ENCODE data around the gene ANKRD12. TPM values are rescaled to one million over a fixed set of nuclear protein-coding genes. Genes with fewer than 3 reads are reported as not detected.

The ANKRD12 gene
- total RNA-seq, 1 experiment from 2014 or later, result 19.1 TPM

GRCh38 chr18:9285604-9286003 is 149.0 kb downstream of the ANKRD12 start:
- no peaks in the 10 kb centered on the region for H3K79me2 ChIP-seq (ENCODE audit: low read length)
- H3K4me3 ChIP-seq (ENCODE audit: low read length), result no peak overlapping the region
- no peak overlapping the region for H3K27ac ChIP-seq (ENCODE audit: low read length)
- H3K9me2 ChIP-seq (replicated peaks; ENCODE audit: low read length), result no peaks in the 10 kb centered on the region
- no peak overlapping the region for H2AFZ ChIP-seq (ENCODE audit: low read length)
- no peak overlapping the region for H3K9ac ChIP-seq (ENCODE audit: low read length)
- no TSS peak for BruUV-seq (replicated peaks)
- DNase-seq, result no peak
- ATAC-seq, result no peak
- H3K4me1 ChIP-seq (ENCODE audit: insufficient read depth, low read length), result peaks cover 6% of the 10 kb centered on the region
- no peaks in the 10 kb centered on the region for H4K20me1 ChIP-seq (ENCODE audit: low read length)
- no peaks in the 10 kb centered on the region for H3F3A ChIP-seq (ENCODE audit: low read length, unreplicated experiment)
- H3K4me2 ChIP-seq (ENCODE audit: low read length), result no peak overlapping the region
- no peaks in the 10 kb centered on the region for H3K9me3 ChIP-seq (ENCODE audit: low read length)
- H3K36me3 ChIP-seq (ENCODE audit: low read depth, low read length), result 0 out of 2 replicates have a peak, but pooled peaks cover 2% of the 10 kb centered on the region
- H3K27me3 ChIP-seq (ENCODE audit: low read length), result no peaks in the 10 kb centered on the region
- intact Hi-C loops (cut with micrococcal nuclease), result loop anchor here (2.0 to 5.0 kb wide), 2 partner anchors 43 to 222 kb away; no protein-coding TSS in a partner anchor
- ChIA-PET POLR2A (ENCODE audit: unreplicated experiment) (no interaction called here), CTCF (no interaction called here)
- TF ChIP-seq, protein P1, sequence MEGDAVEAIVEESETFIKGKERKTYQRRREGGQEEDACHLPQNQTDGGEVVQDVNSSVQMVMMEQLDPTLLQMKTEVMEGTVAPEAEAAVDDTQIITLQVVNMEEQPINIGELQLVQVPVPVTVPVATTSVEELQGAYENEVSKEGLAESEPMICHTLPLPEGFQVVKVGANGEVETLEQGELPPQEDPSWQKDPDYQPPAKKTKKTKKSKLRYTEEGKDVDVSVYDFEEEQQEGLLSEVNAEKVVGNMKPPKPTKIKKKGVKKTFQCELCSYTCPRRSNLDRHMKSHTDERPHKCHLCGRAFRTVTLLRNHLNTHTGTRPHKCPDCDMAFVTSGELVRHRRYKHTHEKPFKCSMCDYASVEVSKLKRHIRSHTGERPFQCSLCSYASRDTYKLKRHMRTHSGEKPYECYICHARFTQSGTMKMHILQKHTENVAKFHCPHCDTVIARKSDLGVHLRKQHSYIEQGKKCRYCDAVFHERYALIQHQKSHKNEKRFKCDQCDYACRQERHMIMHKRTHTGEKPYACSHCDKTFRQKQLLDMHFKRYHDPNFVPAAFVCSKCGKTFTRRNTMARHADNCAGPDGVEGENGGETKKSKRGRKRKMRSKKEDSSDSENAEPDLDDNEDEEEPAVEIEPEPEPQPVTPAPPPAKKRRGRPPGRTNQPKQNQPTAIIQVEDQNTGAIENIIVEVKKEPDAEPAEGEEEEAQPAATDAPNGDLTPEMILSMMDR (conservative IDR thresholded peaks at IDR 0.05; ENCODE audit: low read depth, low read length), result no peak
- TF ChIP-seq EZH2phosphoT487 (IDR thresholded peaks at IDR 0.05; ENCODE audit: borderline replicate concordance, low read length) (no peak), EZH2 (IDR thresholded peaks at IDR 0.05; ENCODE audit: low read length, unreplicated experiment) (no peak)

- no TSS peak for BruUV-seq (replicated peaks)
- no peaks in the 10 kb centered on the region for H3K27me3 ChIP-seq (ENCODE audit: low read length)
- no peaks in the 10 kb centered on the region for H3K36me3 ChIP-seq (ENCODE audit: low read depth, low read length)
- H3F3A ChIP-seq (ENCODE audit: low read length, unreplicated experiment), result no peaks in the 10 kb centered on the region
- H3K27ac ChIP-seq (ENCODE audit: low read length), result no peak overlapping the region
- peak; percentile 86 for DNase-seq
- H3K4me3 ChIP-seq (ENCODE audit: low read length), result no peak overlapping the region
- H3K9me2 ChIP-seq (replicated peaks; ENCODE audit: low read length), result no peaks in the 10 kb centered on the region
- intact Hi-C loops (cut with micrococcal nuclease), result loop anchor here (2.0 to 5.0 kb wide), 2 partner anchors 42 to 220 kb away; no protein-coding TSS in a partner anchor
- H3K4me1 ChIP-seq (ENCODE audit: insufficient read depth, low read length), result peaks cover 6% of the 10 kb centered on the region
- H3K9me3 ChIP-seq (ENCODE audit: low read length), result no peaks in the 10 kb centered on the region
- H3K9ac ChIP-seq (ENCODE audit: low read length), result no peak overlapping the region
- peak overlapping the region; percentile 15 for H3K4me2 ChIP-seq (ENCODE audit: low read length)
- TF ChIP-seq EZH2 (IDR thresholded peaks at IDR 0.05; ENCODE audit: low read length, unreplicated experiment), result no peak
- no peak for TF ChIP-seq EZH2phosphoT487 (IDR thresholded peaks at IDR 0.05; ENCODE audit: borderline replicate concordance, low read length)
- TF ChIP-seq, protein P1 (conservative IDR thresholded peaks at IDR 0.05; ENCODE audit: low read depth, low read length), result no peak
- no peaks in the 10 kb centered on the region for H3K79me2 ChIP-seq (ENCODE audit: low read length)
- H4K20me1 ChIP-seq (ENCODE audit: low read length), result no peaks in the 10 kb centered on the region
- peak; percentile 93 for ATAC-seq
- H2AFZ ChIP-seq (ENCODE audit: low read length), result no peak overlapping the region
- POLR2A ChIA-PET (ENCODE audit: unreplicated experiment), result interaction anchor here (0.5 kb wide), 1 partner anchor 47 kb away, joined by 3 read pairs; no protein-coding TSS in a partner anchor
- CTCF ChIA-PET, result no interaction called here
Measured at GRCh38 chr18:9287036-9287435, 150.5 kb downstream of the ANKRD12 start.

DNA sequence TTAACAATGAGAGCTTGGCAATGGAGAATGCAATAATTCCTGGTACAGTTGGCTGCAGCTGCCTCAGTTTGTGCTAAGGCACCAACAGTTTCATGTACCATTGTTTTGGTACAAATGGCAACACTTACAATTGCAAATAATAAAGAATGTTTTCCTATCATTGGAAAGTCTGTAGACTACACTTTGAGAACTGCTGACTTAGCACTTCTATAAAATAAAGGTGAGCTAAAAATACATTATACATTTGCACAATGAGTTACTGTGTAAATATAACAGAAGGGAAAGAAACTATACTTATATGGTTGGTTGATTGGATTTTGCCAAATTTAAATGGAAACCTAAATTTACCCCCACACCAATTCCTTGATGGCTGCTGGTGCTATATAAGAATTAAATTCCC is 153.1 kb downstream of the ANKRD12 start:
- Histone ChIP-seq H3K4me3 (ENCODE audit: low read length) (no peak overlapping the region), H3K27ac (ENCODE audit: low read length) (no peak overlapping the region), H3F3A (ENCODE audit: low read length, unreplicated experiment) (no peaks in the 10 kb centered on the region), H3K4me1 (ENCODE audit: insufficient read depth, low read length) (peaks cover 6% of the 10 kb centered on the region), H3K27me3 (ENCODE audit: low read length) (no peaks in the 10 kb centered on the region), H3K9me2 (replicated peaks; ENCODE audit: low read length) (no peaks in the 10 kb centered on the region), H3K9me3 (ENCODE audit: low read length) (peaks cover 6% of the 10 kb centered on the region; the same call in 1 of the 2 replicates), H3K36me3 (ENCODE audit: low read depth, low read length) (0 out of 2 replicates have a peak, but pooled peaks cover 3% of the 10 kb centered on the region), H4K20me1 (ENCODE audit: low read length) (no peaks in the 10 kb centered on the region), H2AFZ (ENCODE audit: low read length) (no peak overlapping the region), H3K9ac (ENCODE audit: low read length) (no peak overlapping the region), H3K79me2 (ENCODE audit: low read length) (no peaks in the 10 kb centered on the region), H3K4me2 (ENCODE audit: low read length) (no peak overlapping the region)
- peak; percentile 41; the same call in 1 of the 2 replicates for ATAC-seq
- no TSS peak for BruUV-seq (replicated peaks)
- TF ChIP-seq EZH2phosphoT487 (IDR thresholded peaks at IDR 0.05; ENCODE audit: borderline replicate concordance, low read length), result no peak
- no peak for TF ChIP-seq EZH2 (IDR thresholded peaks at IDR 0.05; ENCODE audit: low read length, unreplicated experiment)
- TF ChIP-seq, protein P1 (conservative IDR thresholded peaks at IDR 0.05; ENCODE audit: low read depth, low read length), result no peak
- CTCF ChIA-PET, result interaction anchor here (0.6 kb wide), 1 partner anchor 222 kb away, joined by 4 read pairs; no protein-coding TSS in a partner anchor
- POLR2A ChIA-PET (ENCODE audit: unreplicated experiment), result no interaction called here
- intact Hi-C loops (cut with micrococcal nuclease), result loop anchor here (5.0 kb wide), 1 partner anchor 218 kb away; no protein-coding TSS in a partner anchor
- no peak for DNase-seq
